GM19351 (cell line): ENCODE data around the gene FBXW5.

ENCODE experiments used
- ATAC-seq: cut with Tn5 transposase; IDR thresholded peaks from one replicate; pipeline ENCODE4 v1.9.1; 2021; ENCODE audit warnings: mild to moderate bottlenecking, moderate library complexity; ENCODE audit not compliant: unreplicated experiment

Gene FBXW5

DNA sequence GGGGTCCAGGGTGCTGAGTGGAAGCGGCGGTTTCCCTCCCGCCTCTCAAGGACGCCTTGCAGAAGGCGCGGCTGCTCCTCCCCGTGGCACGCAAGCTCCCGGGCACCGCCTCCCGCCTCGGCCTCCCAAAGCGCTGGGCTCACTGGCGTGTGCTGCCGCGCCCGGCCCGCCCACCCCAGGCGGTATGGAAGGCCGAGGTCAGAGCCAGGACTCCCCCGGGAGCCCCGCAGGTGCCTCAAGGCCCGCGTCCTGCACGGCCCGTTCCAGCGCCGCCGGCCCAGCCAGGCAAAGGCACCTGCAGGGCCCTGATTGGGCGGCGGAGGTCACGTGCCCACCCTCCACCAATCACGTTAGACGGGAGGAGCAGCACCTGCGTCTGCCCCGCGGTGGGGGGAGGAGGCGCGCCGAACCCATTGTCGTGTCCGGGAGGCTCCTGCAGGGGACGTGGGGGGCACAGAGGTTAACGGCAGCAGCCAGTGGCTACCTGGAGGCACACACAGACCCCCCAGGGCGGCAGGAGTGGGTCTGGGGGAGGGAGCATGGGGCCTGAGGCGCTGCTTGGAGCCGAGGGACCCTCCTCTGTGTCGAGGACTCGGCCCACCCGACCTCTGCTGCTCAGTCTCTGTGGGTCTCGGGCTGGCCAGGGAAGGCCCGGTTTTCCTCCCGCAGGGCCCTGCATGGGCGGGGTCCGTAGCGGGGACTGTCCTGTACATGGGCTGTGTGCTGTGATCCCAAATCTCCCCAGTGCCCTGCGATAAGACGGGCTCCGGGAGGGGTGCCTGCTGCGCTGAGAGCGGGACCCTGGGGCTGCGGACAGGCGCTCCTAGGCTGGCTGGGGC, 5.5 kb upstream of the FBXW5 start:
- peak; percentile 90 for ATAC-seq

DNA sequence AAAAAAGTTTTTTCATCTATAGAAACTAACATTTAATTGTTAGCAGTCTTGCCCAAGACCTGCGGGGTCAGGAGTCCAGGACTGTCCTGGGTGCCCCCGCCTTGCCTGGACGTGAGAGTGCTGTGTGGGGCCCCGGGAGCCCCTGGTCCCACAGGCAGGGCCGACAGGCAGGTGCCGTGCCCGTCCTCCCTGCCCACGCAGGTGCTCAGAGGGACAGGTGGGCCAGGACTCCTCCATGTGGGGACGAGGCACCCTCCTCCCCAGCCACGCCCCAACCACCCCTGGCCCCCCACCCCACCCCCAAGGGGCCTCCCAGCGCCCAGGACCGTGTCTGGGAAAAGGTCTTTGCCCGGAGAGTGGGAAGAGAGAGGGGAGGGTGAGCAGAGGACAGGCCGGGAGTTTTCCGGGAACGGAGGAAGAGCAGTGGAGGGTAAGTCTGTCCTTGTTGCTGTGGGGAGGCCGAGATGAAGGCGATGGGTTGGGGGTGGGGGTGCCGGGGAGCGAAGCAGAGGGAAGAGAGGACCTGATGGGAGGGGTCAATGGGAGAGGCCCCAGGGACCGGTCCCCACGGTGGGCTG, 4.8 kb upstream of the FBXW5 start:
- ATAC-seq = no peak

DNA sequence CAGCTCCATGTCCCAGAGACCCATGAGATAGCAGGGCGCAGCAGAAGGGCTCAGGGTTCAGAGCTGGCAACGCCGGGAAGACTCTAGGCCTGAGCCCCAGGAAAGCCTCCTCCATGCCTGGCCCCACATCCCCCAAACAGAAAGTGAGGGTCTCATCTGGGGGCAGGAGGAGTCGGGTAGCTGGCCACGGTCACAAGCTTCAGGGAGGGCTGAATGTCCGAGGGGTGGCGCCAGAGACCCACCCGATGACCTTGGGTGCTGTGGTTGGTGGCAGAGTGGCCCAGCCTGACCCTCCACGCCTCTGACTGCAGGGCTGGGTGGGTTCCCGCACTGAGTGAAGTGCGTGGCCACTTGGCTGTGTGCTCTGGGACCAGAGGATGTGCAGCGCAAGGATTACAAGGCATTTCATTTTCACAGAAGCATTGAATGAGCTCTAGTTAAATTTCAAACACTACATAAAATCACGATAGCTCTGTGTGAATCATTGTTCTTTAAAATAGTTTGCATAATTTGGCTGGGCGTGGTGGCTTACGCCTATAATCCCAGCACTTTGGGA, 3.5 kb upstream of the FBXW5 start:
- ATAC-seq = no peak

DNA sequence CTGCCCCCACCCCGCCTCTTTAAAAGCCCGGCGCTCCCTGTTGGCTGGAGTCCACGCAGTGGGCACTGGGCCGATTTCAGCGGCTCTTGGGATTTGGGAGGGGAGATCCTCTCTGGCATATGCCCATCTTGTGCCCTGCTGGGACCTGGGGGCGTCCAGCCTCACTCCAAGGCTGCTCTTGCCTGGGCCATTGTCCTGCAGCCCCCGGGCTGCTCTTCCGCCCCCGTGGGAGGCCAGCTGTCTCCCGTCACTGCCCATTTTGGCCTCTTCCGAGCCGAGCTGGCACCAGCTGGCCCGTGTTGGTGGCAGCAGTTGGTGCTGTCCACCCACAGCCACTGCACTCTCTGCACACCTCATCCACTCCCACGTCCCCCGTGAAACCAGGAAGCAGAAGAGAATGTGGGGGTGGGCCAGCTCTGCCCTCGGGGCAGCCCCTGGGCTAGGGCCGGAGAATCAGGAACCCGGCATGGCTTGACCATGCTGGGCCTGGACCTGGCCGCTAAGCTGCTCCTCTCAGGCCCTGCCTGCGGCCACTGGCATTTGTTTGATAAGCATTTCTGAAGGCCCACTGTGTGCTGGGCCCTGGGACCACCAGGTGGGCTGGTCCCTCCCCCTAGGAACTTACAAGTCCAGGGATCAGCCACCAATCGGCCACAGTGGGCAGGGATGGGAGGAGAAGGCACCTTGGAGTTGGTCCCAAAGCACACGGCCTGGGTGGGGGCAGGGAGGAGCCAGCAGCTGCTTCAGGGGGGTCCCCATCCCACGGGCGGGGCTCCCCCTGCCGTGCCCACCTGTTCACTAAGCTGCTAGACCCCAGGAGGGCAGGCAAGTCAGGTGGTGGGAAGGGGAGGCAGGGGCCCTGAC, 2.7 kb upstream of the FBXW5 start:
- no peak for ATAC-seq

DNA sequence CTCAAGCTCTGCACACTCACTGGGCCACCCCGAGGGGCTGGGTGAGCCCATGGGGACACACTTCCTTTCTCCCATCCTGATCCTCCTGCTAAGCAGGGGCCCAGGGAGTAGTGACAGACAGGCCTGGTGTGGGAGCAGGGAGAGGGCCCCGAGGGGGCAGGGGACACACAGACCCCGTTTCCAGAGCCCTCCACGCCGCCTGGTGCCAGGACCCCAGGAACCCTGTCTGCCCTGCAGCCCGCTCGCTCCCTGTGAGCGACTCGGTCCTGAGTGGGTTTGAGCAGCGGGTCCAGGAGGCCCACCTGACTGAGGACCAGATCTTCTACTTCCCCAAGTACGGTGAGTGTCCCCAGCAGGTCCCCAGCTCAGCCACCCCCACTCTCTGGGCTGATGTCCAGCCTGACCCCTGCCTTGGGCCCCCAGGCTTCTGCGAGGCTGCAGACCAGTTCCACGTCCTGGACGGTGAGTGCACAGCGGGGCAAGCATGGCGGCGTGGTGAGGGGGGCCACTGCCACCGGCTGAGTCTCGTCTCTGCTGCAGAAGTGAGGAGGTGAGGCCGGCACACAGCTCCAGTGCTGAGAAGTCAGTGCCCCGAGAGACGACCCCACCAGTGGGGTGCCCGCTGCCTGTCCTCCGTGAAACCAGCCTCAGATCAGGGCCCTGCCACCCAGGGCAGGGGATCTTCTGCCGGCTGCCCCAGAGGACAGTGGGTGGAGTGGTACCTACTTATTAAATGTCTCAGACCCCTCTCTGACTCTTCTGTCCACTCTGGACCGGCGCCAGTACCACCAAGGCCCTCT, 1.9 kb upstream of the FBXW5 start:
- no peak for ATAC-seq

DNA sequence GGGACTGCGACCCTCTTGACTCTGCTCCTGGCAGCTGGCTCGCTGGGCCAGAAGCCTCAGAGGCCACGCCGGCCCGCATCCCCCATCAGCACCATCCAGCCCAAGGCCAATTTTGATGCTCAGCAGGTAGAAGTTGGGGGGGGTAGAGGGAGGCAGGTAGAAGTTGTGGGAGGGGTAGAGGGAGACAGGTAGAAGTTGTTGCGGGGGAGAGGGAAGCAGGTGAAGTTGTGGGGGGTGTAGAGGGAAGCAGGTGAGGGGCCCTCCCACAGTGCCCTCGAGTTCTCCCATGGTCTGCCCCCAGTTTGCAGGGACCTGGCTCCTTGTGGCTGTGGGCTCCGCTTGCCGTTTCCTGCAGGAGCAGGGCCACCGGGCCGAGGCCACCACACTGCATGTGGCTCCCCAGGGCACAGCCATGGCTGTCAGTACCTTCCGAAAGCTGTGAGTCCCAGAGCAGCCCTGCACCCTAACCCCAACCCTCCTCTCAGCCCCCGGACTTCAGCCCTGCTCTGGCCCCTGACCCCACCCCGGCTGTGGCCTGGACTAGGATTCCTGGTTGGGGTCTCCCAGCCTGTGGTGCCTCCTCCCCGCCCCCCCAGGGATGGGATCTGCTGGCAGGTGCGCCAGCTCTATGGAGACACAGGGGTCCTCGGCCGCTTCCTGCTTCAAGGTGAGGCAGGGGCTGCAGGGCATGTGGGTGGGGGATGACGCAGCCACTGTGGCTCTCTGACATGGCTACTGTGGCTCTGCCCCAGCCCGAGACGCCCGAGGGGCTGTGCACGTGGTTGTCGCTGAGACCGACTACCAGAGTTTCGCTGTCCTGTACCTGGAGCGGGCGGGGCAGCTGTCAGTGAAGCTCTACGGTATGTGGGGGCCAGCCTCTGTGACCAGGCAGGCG, 1.0 kb upstream of the FBXW5 start:
- no peak for ATAC-seq

DNA sequence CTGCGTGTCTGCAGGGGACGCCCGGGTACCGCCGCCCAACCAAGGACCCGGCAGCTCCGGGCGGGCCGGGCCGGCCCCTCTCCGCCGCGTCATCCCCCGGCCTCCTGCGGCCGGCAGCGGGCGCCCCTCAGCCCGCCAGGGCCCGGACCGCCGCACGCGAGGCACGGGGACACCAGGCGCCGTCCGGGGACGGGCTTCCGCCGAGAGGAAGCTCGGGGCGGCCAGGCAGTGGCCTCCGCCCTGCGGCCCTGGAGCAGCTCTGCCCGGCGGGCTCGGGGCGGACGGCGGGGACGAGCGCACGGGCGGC, 373 bp downstream of the FBXW5 start:
- ATAC-seq = peak; percentile 43

DNA sequence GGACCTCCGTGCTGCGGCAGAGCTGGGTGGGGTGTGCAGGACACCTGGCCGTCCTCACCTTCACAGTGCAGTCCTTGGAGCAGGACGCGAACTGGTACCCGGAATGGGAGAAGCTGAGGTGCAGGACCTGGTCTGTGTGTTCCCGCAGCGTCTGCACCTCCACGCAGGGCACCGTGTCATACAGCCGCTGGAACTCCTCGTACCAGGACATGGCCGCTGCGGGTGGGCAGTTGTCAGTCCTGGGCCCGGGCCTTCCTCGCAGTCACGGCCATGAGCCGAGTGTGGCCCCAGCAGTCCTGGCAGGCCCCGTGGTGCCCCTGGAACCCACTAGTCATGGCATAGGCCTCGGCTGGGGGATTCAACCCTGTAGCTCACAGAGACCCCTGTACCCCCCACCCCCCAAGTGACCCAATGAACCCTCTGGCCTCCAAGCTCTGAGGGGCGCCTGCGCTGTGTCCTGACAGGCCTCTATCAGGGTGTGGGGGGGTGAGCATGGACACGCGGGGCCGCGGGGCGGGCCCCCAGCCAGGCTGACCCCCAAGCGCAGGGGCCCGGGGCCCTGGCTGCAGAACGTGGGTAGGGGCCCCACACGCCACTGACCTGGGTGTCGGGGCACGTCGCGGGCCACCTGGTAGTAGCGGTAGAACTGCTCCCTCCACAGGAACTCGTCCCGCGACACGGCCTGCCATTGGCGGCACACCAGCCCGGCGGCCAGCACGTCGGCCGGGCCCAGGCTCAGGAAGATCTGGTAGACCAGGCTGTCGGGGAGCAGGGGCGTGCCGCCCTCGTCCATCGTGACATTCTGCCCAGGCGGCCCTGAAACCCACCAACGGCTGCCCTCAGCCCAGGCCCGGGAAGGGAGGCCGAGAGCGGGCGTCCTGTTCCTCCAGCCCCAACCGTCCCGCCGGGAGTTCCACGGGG, 987 bp downstream of the FBXW5 start:
- peak; percentile 13 for ATAC-seq

DNA sequence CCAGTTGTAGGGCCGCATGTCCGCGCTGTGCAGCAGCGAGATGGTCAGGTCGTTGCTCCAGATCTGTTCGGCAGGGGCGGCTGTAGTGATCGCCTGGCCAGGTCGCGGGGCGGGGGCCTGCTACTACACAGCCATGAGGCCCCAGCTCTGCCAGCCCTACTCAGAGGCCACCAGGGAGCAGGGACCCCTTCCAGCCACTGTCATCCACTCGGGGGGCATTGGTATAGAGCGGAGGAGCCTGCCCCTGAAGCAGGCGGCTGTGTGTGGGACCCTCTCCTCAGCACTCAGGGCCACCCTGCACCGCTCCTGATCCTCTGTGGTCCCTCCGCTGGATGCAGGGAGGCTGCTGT, 1.7 kb downstream of the FBXW5 start:
- no peak for ATAC-seq

DNA sequence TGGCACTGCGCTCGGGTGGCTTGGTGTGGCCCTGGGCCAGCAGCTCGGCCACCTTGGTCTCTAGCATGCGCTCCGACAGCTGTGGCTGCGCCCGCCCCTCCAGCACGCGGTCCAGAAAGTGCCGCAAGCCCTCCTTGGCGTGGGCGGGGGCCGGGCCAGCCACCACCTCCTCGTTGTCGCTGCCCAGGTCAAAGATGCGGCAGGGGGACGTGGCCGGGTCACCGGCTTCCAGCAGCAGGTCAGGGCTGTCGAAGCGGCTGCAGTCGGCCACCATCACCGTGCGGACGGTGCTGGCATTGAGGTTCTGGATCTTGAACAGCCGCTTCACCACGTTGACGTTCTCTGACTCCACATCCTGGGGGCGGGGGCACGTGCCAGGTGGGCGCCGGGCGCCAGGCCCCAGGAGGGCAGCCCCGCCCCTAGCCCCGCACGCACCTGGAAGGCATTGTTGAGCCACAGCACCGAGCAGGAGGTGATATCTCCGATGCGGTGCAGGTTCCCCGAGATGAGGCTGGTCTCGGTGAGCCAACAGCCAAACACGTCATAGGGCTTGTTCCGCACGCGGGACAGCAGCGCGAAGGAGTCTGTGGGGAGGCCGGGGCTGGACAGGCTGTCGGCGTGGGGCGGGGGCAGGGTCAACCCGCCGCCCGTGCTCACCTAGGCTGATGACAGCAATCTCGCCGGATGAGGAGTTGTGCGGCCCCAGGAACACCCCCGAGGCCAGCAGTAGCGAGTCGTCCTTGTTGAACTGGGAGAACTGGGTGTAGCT, 2.2 kb downstream of the FBXW5 start:
- ATAC-seq = no peak

DNA sequence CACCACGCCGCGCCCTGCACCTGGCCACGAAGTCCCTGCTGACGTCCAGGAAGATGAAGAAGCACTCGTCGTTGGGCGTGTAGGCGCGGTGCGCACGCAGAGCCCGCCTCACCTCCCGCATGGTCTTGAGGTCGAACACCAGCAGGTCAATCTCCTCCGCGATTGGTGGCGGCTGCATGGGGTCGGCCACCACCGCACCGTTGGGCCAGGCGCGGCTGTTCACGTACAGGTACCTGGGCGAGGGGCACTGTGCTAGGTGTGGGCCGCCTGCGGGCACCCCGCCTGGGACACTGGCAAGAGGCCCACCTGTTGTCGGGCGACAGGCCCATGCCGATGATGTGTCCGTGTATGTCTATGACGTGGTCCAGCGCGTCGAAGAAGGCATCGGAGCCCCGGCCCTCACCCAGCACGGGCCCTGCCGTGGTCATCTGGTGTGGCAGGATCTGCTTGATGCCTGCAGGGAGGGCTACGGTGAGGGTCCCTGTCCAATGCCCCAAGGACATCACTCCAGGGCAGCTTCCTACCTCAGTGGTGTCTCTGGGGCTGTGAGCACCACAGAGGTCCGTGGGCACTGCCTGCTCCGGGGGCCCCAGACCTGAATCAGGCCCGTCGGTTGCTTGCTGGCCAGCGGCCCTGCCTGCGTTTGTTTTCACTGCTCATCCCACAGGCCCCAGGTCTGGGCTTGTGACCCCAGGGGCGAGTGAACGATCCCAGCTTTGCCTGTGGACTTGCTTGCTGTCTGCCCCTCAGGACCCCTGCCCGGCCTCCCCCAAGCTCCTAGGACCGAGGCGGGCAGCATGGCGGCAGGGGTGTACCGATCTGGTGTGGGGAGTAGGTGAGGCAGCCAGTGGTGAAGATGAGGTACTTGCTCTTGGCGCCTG, 3.1 kb downstream of the FBXW5 start:
- ATAC-seq = no peak

DNA sequence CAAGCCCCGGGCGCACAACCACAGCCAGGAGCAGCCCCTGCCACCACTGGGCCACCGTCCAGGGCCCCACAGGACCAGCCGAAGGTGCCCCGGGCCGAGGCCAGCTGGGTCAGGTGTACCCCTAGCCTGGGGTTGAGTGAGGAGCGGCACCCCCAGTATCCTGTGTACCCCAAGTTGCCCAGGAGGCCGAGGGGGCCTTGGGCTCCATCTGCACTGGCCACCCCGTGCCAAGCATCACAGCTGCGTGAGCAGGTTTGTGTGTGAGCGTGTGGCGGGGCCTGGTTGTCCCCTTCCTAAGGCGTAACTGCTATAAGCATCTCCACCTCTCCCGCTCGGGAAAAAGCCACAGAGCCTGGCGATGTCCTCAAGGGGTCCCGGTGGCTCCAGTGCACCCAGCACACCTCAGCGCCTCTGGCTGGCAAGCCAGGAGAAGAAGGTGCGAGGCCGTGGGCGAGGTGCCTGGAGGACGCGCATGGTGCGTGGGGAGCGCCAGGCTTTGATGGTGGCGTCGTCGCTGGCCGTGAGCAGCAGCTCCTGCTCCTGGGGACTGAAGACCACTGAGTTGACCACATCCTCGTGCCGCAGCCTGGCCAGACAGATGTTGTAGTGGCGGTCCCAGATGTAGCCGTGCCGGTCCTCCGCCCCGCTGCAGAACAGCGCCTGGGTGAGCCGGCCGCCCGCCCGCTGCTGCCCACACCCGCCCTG, 3.9 kb downstream of the FBXW5 start:
- no peak for ATAC-seq

DNA sequence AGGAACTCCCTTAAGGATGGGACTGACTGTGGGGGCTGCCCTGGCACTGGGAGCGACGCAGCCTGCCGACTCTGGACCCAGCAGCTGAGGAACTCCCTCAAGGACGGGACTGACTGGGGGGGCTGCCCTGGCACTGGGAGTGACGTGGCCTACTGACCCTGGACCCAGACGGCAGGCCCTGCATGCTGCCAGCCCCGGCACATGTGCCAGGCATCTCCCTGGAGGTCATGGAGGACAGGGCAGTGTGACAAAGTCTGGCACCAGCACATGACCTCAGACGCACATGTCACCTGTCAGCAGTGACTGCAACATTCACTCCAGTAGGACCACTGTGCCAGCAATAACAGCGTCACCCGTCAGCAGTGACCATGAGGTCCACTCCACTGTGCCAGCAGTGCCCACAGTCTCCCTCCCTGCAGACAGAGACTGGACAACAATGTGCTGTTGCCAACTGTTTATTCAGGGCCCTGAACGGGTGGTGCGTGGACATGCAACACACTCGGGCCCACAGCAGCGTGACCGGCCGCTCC, 4.5 kb downstream of the FBXW5 start:
- ATAC-seq = no peak

DNA sequence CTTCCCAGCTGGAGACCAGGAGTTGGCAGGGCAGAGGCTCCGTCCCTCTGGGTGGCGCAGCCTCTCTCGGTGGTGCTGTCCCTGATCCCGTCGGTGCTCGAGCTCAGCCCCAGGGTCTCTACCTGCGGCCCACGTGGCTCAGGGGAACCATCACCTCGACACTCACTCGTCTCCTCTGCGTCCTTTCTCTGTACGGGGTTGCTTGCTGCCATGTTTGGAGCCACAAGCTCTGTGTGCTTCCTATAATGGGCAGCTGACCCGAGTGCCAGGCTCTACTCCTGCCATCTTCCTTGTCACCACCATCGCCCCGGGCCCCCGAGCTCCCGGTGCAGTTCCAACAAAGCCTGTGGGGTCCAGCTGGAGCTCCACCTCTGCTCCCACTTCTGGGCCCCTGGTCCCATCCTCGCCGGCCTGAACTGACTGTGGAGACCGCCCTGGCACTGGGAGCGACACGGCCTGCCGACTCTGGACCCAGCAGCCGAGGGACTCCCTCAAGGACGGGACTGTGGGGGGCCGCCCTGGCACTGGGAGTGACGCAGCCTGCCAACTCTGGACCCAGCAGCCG, 5.0 kb downstream of the FBXW5 start:
- ATAC-seq = no peak

DNA sequence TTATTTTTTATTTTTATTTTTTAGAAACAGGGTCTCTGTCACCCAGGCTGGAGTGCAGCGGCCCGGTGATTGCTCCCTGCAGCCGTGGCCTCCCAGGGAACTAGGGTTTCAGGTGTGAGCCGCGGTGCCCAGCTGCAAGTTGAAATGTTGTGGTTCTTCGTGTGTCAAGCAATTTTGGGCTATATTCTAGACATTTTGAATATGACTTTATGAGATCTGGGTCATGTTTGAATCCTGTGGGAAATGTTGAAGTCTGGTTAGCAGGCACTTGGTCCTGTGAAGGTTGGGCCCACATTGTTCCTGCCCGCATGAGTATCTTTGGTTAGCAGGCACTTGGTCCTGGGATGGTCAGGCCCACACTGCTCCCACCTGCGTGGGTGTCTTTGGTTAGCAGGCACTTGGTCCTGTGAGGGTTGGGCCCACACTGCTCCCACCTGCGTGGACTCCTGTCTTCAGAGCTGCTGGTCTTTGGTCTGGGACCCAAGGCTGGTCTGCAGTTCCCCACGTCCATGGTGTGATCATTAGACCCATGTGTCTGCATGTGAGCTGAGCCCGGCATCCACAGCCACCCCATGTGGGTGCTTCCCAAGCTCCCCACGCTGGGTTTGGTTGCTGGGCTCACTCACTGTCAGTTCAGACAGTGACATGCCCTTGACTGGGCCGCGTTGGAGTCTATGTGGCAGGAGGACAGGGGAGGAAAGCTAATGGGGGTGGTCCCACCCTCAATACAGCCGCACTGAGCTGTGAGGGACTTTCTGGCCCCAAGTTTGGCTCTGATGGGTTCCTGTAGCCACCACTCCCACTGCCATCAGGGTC, 7.1 kb downstream of the FBXW5 start:
- no peak for ATAC-seq
